Mucosa of descending colon (tissue), 3 donors: ENCODE data around the gene CCDC28A. TPM values are rescaled to one million over a fixed set of nuclear protein-coding genes. Genes with fewer than 3 reads are reported as not detected.
A peak's percentile ranks its signal among the peaks of the same experiment; 100 is the strongest.
"Not testable (repeated sequence)": the region's sequence is repeated elsewhere in the genome, so short reads cannot be mapped to it uniquely, and the experiment has no call there.

ENCODE experiments used
- ATAC-seq: fragments of 200-7000 bp; cut with Tn5 transposase; one replicate; pipeline ENCODE4 v1.9.1; 2020; ENCODE audit warnings: mild to moderate bottlenecking, moderate library complexity
- DNase-seq, 3 donors: peaks; one replicate each; pipeline ENCODE4 v3.0.0-alpha.2; 2020
- H3K36me3 ChIP-seq: fragments of 200-600 bp; one replicate; pipeline ENCODE4 v1.8.0; 2021; ENCODE audit warnings: low read depth, mild to moderate bottlenecking
- H3K4me1 ChIP-seq: fragments of 200-600 bp; one replicate; pipeline ENCODE4 v1.8.0; 2021; ENCODE audit warnings: low read depth, mild to moderate bottlenecking
- H3K4me3 ChIP-seq: fragments of 200-600 bp; one replicate; pipeline ENCODE4 v1.8.0; 2021; ENCODE audit warnings: mild to moderate bottlenecking
- H3K9me3 ChIP-seq: fragments of 200-600 bp; one replicate; pipeline ENCODE4 v1.8.0; 2021; ENCODE audit warnings: mild to moderate bottlenecking
- CTCF ChIP-seq: fragments of 200-600 bp; IDR thresholded peaks from one replicate; pipeline ENCODE4 v1.8.0; 2022; ENCODE audit warnings: antibody characterized with exemption, mild to moderate bottlenecking
- intact Hi-C, 2 donors: fragments of 100-400 bp; cut with DNase I in 1 of 2; cut with micrococcal nuclease in 1 of 2; formaldehyde crosslinking; loops; one replicate each; pipeline versions ENCODE4 v1.11.0 to v1.11.1; 2022; cut with DNase I, micrococcal nuclease
- total RNA-seq, 3 donors: library from RNA; stranded (reverse); fragmentation: NEBNext Ultra II Directional in 2 of 3; extraction: Animal tissue kit (Norgen Biotek cat#: 25700) in 2 of 3; gene quantifications; one replicate each; pipeline versions ENCODE4 v1.2.1 to v1.2.4, GENCODE V29; 2021 to 2023
- donor health status: DM: no; HTN: no; CAD: no; lungs with moderate emphysema.
- donor health status: DM: no; HTN: no; CAD: no.
- donor health status: DM: no; HTN: yes; CAD: no.

The CCDC28A gene
- total RNA-seq, 3 donors from 2014 or later, result 16.1 to 29.8 (median 24.0) TPM

GRCh38 chr6:138728662-138729061 lies 44.9 kb upstream of the CCDC28A start:
- Histone ChIP-seq H3K36me3 (no peaks in the 10 kb centered on the region), H3K4me3 (no peak overlapping the region), H3K4me1 (no peaks in the 10 kb centered on the region), H3K9me3 (no peaks in the 10 kb centered on the region)
- intact Hi-C loops, result no loop called here
- ATAC-seq, result peak; percentile 17
- DNase-seq, result no peak
- TF ChIP-seq CTCF, result no peak

GRCh38 chr6:138730037-138730436 lies 43.5 kb upstream of the CCDC28A start:
- intact Hi-C loops, result not testable (repeated sequence)

GRCh38 chr6:138734585-138734984 lies 39.0 kb upstream of the CCDC28A start:
- no peak for DNase-seq
- Histone ChIP-seq H3K9me3 (no peaks in the 10 kb centered on the region), H3K4me1 (no peaks in the 10 kb centered on the region), H3K4me3 (no peak overlapping the region), H3K36me3 (no peaks in the 10 kb centered on the region)
- no peak for TF ChIP-seq CTCF
- ATAC-seq, result no peak
- intact Hi-C loops, result no loop called here

More at GRCh38 chr6:138730037-138730436, 43.5 kb upstream of the CCDC28A start:
- DNase-seq, H3K36me3 ChIP-seq, H3K9me3 ChIP-seq, H3K4me3 ChIP-seq, H3K4me1 ChIP-seq, ATAC-seq: not testable (repeated sequence)

GRCh38 chr6:138736640-138737039 lies 36.9 kb upstream of the CCDC28A start:
- no peak for TF ChIP-seq CTCF
- ATAC-seq, result no peak
- Histone ChIP-seq H3K9me3 (no peaks in the 10 kb centered on the region), H3K4me3 (no peak overlapping the region), H3K4me1 (no peaks in the 10 kb centered on the region), H3K36me3 (no peaks in the 10 kb centered on the region)
- DNase-seq, result no peak
- intact Hi-C loops, result no loop called here

GRCh38 chr6:138752017-138752416 lies 21.6 kb upstream of the CCDC28A start:
- no peaks in the 10 kb centered on the region for H3K36me3 ChIP-seq
- intact Hi-C loops, result no loop called here
- no peak for TF ChIP-seq CTCF
- ATAC-seq (no peak), DNase-seq (no peak)
- H3K9me3 ChIP-seq, result no peaks in the 10 kb centered on the region
- H3K4me1 ChIP-seq, result no peaks in the 10 kb centered on the region
- H3K4me3 ChIP-seq, result no peak overlapping the region

- no peaks in the 10 kb centered on the region for H3K36me3 ChIP-seq
- ATAC-seq, result no peak
- no peak overlapping the region for H3K4me3 ChIP-seq
- intact Hi-C loops, result no loop called here
- no peak for TF ChIP-seq CTCF
- H3K4me1 ChIP-seq, result no peaks in the 10 kb centered on the region
- H3K9me3 ChIP-seq, result no peaks in the 10 kb centered on the region
- DNase-seq, result no peak
These were observed 16.4 kb upstream of the CCDC28A start for GRCh38 chr6:138757136-138757535.
